GM12865 (cell line): ENCODE measurements around the gene SNX5.

Experiments
- DNase-seq: peaks from one replicate; pipeline ENCODE4 v3.0.0; 2010; ENCODE audit warnings: low read depth
- H3K4me3 ChIP-seq: 2 replicates; pipeline ENCODE4 v1.5.1; 2011; ENCODE audit warnings: mild to moderate bottlenecking, low read depth, low read length, control low read depth
- TF ChIP-seq, protein P1 (sequence below): IDR thresholded peaks from 2 replicates; pipeline ENCODE4 v1.5.1; 2011; ENCODE audit warnings: low read length, control low read depth, low read depth, inconsistent platforms; ENCODE audit not compliant: insufficient read depth; ENCODE audit errors: missing control alignments

The SNX5 gene

DNA sequence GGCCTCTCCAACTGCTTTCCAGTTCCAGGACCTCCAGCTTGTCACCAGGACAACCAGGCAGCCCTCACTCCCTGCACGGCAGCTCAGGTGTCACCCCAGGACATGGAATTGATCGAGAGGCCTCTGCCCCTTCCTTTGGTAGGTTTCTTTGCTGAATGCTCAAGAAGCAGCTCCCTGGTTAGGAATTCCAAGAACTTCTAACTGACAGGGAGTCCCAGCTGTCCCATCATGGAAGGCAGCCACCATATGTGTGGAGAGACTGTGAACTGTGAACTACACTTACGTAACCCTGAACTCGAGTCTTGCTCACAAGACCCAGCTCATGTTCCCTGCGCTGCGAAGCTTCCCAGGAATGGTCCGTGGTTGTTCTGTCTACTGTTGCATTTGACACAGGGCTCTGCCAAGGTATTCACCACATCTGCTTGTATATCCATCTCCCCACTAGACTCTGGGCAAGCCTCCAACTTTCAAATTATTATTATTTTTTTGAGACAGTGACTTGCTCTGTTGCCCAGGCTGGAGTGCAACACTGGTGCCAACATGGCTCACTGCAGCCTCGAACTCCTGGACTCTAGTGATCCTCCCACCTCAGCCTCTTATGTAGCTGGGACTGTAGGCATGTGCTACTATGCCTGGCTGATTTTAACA is 35.9 kb upstream of the SNX5 start:
- TF ChIP-seq, protein P1, sequence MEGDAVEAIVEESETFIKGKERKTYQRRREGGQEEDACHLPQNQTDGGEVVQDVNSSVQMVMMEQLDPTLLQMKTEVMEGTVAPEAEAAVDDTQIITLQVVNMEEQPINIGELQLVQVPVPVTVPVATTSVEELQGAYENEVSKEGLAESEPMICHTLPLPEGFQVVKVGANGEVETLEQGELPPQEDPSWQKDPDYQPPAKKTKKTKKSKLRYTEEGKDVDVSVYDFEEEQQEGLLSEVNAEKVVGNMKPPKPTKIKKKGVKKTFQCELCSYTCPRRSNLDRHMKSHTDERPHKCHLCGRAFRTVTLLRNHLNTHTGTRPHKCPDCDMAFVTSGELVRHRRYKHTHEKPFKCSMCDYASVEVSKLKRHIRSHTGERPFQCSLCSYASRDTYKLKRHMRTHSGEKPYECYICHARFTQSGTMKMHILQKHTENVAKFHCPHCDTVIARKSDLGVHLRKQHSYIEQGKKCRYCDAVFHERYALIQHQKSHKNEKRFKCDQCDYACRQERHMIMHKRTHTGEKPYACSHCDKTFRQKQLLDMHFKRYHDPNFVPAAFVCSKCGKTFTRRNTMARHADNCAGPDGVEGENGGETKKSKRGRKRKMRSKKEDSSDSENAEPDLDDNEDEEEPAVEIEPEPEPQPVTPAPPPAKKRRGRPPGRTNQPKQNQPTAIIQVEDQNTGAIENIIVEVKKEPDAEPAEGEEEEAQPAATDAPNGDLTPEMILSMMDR = no peak
- no peak overlapping the region for H3K4me3 ChIP-seq
- DNase-seq = no peak

DNA sequence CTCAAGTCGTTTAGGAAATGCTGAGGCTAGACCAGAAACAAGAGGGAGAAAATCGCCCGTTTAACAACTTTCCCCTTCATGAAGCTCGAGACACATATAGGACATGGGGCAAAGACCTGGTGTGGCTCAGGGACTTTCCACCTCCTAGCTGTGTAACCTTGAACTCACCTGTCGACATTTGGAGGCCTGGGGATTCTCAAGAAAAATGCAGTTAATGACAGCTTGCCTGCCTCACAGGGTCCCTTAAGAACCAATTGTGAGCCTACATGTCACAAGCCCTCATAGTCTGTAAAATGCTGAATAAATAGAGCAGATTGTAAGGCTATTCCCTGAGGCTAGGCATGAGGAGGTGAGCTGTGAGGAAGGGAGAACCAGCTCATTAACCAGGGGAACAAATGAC is 35.3 kb upstream of the SNX5 start:
- H3K4me3 ChIP-seq = no peak overlapping the region
- DNase-seq = peak; percentile 77
- TF ChIP-seq, protein P1 = no peak

DNA sequence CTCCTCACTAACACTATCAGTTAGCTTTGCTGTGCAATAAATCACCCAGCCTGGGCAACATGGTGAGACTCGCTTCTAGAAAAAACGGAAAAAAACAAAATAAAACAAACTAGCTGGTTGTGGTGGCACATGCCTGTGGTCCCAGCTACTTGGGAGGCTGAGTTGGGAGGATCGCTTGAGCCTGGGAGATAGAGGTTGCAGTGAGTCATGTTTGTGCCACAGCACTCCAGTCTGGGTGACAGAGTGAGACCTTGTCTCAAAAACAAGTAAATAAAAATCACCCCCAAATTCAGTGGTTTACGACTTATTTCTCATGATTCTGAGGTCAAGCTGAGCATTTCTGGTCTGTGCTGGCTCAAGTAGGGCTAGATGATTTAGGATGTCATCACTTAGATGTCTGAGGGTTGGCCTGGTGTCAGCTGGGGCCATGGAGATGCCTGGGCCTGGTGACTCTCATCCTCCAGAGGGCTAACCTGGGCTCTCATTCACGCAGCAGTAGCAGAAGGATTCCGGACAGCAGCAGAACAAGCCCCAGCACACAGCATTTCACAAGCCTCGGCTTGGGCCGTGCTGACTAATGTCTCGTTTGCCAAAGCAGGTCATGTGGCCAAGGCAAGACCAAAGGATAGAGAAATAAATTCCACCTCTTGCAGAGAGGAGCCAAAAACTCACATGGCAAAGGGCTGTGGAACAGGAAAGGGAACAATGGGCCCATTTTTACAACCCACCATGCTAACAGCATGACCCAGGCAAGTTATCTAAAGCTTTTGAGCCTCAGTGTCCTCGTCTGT is 32.7 kb upstream of the SNX5 start:
- no peak overlapping the region for H3K4me3 ChIP-seq
- TF ChIP-seq, protein P1 = no peak
- no peak for DNase-seq

DNA sequence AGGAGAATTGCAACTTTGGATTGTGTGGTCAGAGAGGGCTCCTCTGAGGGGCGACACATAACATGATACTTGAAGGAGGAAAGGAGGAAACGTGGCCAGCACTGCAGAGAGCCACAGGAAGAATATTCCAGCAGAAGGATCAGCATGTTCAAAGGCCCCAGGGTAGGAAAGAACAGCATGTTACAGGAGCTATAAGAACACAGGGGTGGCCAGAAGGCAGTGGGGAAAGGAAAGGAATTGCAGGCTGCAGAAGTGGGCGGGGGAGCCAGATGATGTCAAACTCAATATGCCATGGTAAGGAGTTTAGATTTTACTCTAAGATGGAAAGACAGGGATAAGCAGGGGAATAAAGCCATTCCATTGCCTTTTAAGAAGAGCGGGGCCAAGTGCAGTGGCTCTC is 31.0 kb upstream of the SNX5 start:
- no peak overlapping the region for H3K4me3 ChIP-seq
- TF ChIP-seq, protein P1 = no peak
- DNase-seq = no peak

DNA sequence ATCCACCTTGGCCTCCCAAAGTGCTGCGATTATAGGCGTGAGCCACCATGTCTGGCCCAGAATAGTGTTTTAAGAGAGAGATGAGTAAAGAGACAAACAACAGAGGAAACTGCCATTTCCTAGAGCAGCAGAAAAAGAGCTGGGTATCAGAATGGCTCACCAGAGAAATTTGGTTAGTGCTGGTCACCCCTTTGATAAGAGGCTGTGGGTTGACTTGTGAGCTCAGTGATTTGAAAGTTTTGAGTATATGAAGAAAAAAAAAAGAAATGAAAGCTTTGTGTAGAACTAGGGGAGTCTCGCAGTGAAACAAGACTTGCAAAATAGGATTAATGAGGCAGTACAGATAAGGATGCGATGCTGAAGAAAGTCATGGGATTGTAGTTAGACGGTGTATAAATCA is 29.9 kb upstream of the SNX5 start:
- TF ChIP-seq, protein P1 = no peak
- H3K4me3 ChIP-seq = no peak overlapping the region
- peak; percentile 21 for DNase-seq

DNA sequence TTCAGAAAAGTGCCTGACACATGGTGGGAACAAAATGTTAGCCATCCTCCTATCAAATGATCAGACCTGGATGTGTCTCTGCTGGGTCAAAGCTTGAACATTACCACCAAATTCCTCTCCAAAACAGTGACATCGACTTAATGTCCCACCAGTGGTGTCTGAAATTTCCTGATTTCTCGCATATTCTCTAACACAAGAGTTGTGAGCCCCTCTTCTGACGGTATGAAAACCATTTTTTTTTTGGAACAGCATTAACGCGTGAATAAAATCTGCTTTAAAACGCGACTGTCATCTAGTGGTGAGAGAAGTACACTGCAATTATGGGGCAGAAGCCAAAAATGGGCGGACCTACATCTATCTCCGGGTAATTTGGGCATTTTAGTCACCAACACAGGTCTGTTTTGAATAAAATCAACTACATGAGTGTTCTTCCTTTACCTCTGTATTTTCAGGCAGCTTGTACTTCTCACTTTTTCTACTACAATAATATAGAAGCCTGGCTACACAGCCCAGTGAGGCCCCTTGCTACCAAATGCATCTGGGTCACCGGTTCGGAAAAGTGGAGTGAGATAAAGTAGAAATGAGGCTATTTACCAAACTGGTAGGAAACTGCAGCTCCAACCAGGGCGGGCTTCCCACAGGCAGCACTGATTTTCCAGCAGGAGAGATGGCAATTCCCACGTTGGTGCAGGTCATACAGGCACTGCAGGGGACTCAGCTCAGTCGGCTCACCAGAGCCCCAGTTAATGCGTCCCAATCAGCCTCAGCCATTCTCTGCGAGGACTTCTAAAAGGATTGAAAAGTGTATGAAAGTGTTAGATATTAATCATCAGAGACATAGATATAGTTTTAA is 27.6 kb upstream of the SNX5 start:
- DNase-seq = peak; percentile 75
- no peak overlapping the region for H3K4me3 ChIP-seq
- TF ChIP-seq, protein P1 = peak; percentile 95
